ENCODE measurements around the gene ALDH5A1. TPM values are rescaled to one million over a fixed set of nuclear protein-coding genes. Genes with fewer than 3 reads are reported as not detected.

ALDH5A1 gene
- total RNA-seq, 4 donors from 2014 or later: 6.4 to 15.4 (median 6.8) TPM

DNA sequence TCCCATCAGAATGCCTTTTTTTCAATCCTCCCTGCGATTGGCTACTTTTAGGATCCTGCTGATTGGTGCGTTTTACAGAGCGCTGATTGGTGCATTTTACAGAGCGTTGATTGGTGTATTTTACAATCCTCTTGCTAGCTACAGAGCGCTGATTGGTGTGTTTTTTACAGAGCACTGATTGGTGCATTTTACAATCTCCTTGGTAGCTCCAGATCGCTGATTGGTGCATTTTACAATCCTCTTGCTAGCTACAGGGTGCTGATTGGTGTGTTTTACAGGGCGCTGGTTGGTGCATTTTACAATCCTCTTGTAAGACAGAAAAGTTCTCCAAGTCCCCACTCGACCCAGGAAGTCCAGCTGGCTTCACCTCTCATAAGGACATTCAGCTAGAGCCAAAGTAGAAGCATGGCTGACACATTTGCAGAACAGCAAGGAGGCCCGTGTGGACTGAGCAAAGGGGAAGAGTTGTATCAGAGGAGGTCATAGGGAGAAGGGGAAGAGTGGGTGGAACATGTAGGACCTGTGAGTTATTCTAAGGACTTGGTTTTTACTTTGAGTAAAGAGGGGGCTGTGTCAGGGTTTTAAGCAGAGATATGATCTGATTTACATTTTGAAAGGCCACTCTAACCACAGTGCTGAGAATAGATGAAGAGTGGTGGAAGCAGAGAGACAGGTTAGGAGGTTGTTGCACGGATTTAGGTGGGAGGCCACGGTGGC, 2.6 kb downstream of the ALDH5A1 start:
- Histone ChIP-seq H3K4me3 (no peak overlapping the region), H3K27ac (no peak overlapping the region), H3K4me1 (peaks cover 14 to 20% of the 10 kb centered on the region in 2 donors), H3K27me3 (no peaks in the 10 kb centered on the region), H3K36me3 (no peaks in the 10 kb centered on the region), H3K9me3 (no peaks in the 10 kb centered on the region)
- intact Hi-C loops (cut with DNase I; ENCODE audit: low total_unique reads) (no loop called here), in situ Hi-C loops (cut with MboI; ENCODE audit: low sequenced_read_pairs in 4 of 4) (no loop called here)
- ATAC-seq (no peak), DNase-seq (no peak)
- TF ChIP-seq POLR2A (IDR thresholded peaks at IDR 0.05) (no peak), CTCF (IDR thresholded peaks at IDR 0.05 in 4 of 5, conservative IDR thresholded peaks at IDR 0.05 in 1 of 5) (no peak)

GRCh38 chr6:24500683-24501082, 5.9 kb downstream of the ALDH5A1 start:
- Histone ChIP-seq H3K27ac (no peak overlapping the region), H3K4me1 (peaks cover 2 to 9% of the 10 kb centered on the region in 2 donors), H3K27me3 (no peaks in the 10 kb centered on the region), H3K9me3 (no peaks in the 10 kb centered on the region), H3K4me3 (no peak overlapping the region), H3K36me3 (peaks cover 0 to 5% of the 10 kb centered on the region in 2 donors)
- TF ChIP-seq CTCF (IDR thresholded peaks at IDR 0.05 in 4 of 5, conservative IDR thresholded peaks at IDR 0.05 in 1 of 5): no peak
- no peak for TF ChIP-seq POLR2A (IDR thresholded peaks at IDR 0.05)
- in situ Hi-C loops (cut with MboI; ENCODE audit: low sequenced_read_pairs in 4 of 4) (no loop called here), intact Hi-C loops (cut with DNase I; ENCODE audit: low total_unique reads) (no loop called here)
- no peak for DNase-seq
- no peak for ATAC-seq

GRCh38 chr6:24501374-24501773, 6.6 kb downstream of the ALDH5A1 start:
- H3K9me3 ChIP-seq: no peaks in the 10 kb centered on the region
- intact Hi-C loops (cut with DNase I; ENCODE audit: low total_unique reads) (no loop called here), in situ Hi-C loops (cut with MboI; ENCODE audit: low sequenced_read_pairs in 4 of 4) (no loop called here)
- ATAC-seq: no peak
- H3K4me3 ChIP-seq: no peak overlapping the region
- no peak for DNase-seq
- H3K27ac ChIP-seq: no peak overlapping the region
- no peaks in the 10 kb centered on the region for H3K27me3 ChIP-seq
- H3K36me3 ChIP-seq: peaks cover 0 to 6% of the 10 kb centered on the region in 2 donors
- peaks cover 0 to 7% of the 10 kb centered on the region in 2 donors for H3K4me1 ChIP-seq
- TF ChIP-seq POLR2A (IDR thresholded peaks at IDR 0.05): no peak
- no peak for TF ChIP-seq CTCF (IDR thresholded peaks at IDR 0.05 in 4 of 5, conservative IDR thresholded peaks at IDR 0.05 in 1 of 5)

DNA sequence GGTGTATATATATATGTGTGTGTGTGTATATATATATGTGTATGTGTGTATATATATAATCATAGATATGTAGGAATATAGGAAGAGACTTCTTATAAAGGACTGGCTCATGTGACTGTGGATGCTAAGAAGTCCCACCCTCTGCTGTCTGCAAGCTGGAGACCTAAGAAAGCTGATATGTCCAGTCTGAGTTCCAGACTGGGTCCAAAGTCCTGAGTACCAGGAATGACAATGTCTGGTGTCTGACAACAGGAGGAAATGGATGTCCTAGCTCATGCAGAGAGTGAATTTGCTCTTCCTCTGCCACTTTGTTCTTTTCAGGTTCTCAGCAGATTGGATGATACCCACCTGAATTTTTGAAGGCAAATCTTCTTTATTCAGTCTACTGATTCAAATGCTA, 7.1 kb downstream of the ALDH5A1 start:
- Histone ChIP-seq H3K36me3 (peaks cover 0 to 6% of the 10 kb centered on the region in 2 donors), H3K4me1 (peaks cover 0 to 12% of the 10 kb centered on the region in 2 donors), H3K4me3 (no peak overlapping the region), H3K9me3 (no peaks in the 10 kb centered on the region), H3K27me3 (no peaks in the 10 kb centered on the region), H3K27ac (peak overlapping the region in 1 of 4 donors; percentile 17)
- TF ChIP-seq CTCF (IDR thresholded peaks at IDR 0.05 in 4 of 5, conservative IDR thresholded peaks at IDR 0.05 in 1 of 5): no peak
- TF ChIP-seq POLR2A (IDR thresholded peaks at IDR 0.05): no peak
- ATAC-seq: no peak
- in situ Hi-C loops (cut with MboI; ENCODE audit: low sequenced_read_pairs in 4 of 4) (no loop called here), intact Hi-C loops (cut with DNase I; ENCODE audit: low total_unique reads) (no loop called here)
- DNase-seq: no peak

DNA sequence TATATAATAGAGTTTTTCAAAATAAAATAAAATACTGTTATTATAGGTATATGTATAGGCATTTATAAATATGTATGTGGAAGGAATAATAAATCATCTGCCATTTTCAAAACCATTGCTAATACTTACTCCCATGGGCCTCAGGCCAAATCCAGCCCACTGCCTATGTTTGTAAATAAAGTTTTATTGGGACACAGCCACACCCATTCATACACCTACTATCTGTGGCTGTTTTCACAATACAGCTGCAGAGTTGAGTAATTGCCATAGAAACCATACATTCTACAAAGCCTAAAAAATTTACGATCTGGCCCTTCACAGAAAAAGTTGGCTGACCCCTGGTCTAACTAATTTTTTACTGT, 9.5 kb downstream of the ALDH5A1 start:
- in situ Hi-C loops (cut with MboI; ENCODE audit: low sequenced_read_pairs in 4 of 4): no loop called here
- ATAC-seq: no peak
- H3K36me3 ChIP-seq: peaks cover 0 to 14% of the 10 kb centered on the region in 2 donors

More for the DNA sequence above, 9.5 kb downstream of the ALDH5A1 start:
- Histone ChIP-seq H3K27me3 (no peaks in the 10 kb centered on the region), H3K4me3 (no peak overlapping the region), H3K9me3 (no peaks in the 10 kb centered on the region), H3K4me1 (peaks cover 0 to 15% of the 10 kb centered on the region in 2 donors), H3K27ac (no peak overlapping the region)
- DNase-seq: no peak
- intact Hi-C loops (cut with DNase I; ENCODE audit: low total_unique reads): no loop called here
- TF ChIP-seq CTCF (IDR thresholded peaks at IDR 0.05 in 4 of 5, conservative IDR thresholded peaks at IDR 0.05 in 1 of 5) (no peak), POLR2A (IDR thresholded peaks at IDR 0.05) (no peak)

Measured in gastrocnemius medialis (tissue), 4 donors.